ENCODE data around the gene PSMF1.

Gene PSMF1

GRCh38 chr20:1118004-1118335 is 432 bp upstream of the PSMF1 start:
- H3K36me3 Mint-ChIP-seq (ENCODE audit: low read depth), result peaks cover 8% of the 10 kb centered on the region
- no peaks in the 10 kb centered on the region for H3K9me3 Mint-ChIP-seq
- no peak overlapping the region for H3K27ac Mint-ChIP-seq
- peaks cover 52% of the 10 kb centered on the region for H3K4me1 Mint-ChIP-seq
- no peak for TF ChIP-seq CTCF (IDR thresholded peaks at IDR 0.05)
- DNase-seq, result no peak
- H3K4me3 Mint-ChIP-seq, result peak overlapping the region; percentile 96
- peaks cover 22% of the 10 kb centered on the region for H3K27me3 Mint-ChIP-seq (ENCODE audit: low read depth, poor library complexity)

- peaks cover 8% of the 10 kb centered on the region for H3K36me3 Mint-ChIP-seq (ENCODE audit: low read depth)
- DNase-seq, result no peak
- peak overlapping the region; percentile 96 for H3K4me3 Mint-ChIP-seq
- H3K27ac Mint-ChIP-seq, result peak overlapping the region; percentile 60
- no peak for TF ChIP-seq CTCF (IDR thresholded peaks at IDR 0.05)
- H3K4me1 Mint-ChIP-seq, result peaks cover 56% of the 10 kb centered on the region
- no peaks in the 10 kb centered on the region for H3K9me3 Mint-ChIP-seq
- peaks cover 16% of the 10 kb centered on the region for H3K27me3 Mint-ChIP-seq (ENCODE audit: low read depth, poor library complexity)
Measured at GRCh38 chr20:1119128-1119505, 715 bp downstream of the PSMF1 start.

- H3K36me3 Mint-ChIP-seq (ENCODE audit: low read depth), result peaks cover 8% of the 10 kb centered on the region
- H3K27ac Mint-ChIP-seq, result peak overlapping the region; percentile 60
- peaks cover 56% of the 10 kb centered on the region for H3K4me1 Mint-ChIP-seq
- H3K27me3 Mint-ChIP-seq (ENCODE audit: low read depth, poor library complexity), result peaks cover 14% of the 10 kb centered on the region
- TF ChIP-seq CTCF (IDR thresholded peaks at IDR 0.05), result no peak
- no peak for DNase-seq
- H3K4me3 Mint-ChIP-seq, result peak overlapping the region; percentile 96
- H3K9me3 Mint-ChIP-seq, result no peaks in the 10 kb centered on the region
Measured at GRCh38 chr20:1119524-1119923, 1.1 kb downstream of the PSMF1 start.

- Mint-ChIP-seq H3K4me3 (peak overlapping the region; percentile 64), H3K27me3 (ENCODE audit: low read depth, poor library complexity) (peaks cover 8% of the 10 kb centered on the region), H3K9me3 (no peaks in the 10 kb centered on the region), H3K4me1 (peaks cover 56% of the 10 kb centered on the region), H3K36me3 (ENCODE audit: low read depth) (peaks cover 20% of the 10 kb centered on the region), H3K27ac (peak overlapping the region; percentile 73)
- TF ChIP-seq CTCF (IDR thresholded peaks at IDR 0.05), result no peak
- no peak for DNase-seq
Measured at GRCh38 chr20:1121429-1121828, 3.0 kb downstream of the PSMF1 start.

GRCh38 chr20:1122388-1123315 is 4.2 kb downstream of the PSMF1 start:
- H3K36me3 Mint-ChIP-seq (ENCODE audit: low read depth), result peaks cover 29% of the 10 kb centered on the region
- no peak for DNase-seq
- peaks cover 46% of the 10 kb centered on the region for H3K4me1 Mint-ChIP-seq
- no peak overlapping the region for H3K4me3 Mint-ChIP-seq
- no peak for TF ChIP-seq CTCF (IDR thresholded peaks at IDR 0.05)
- H3K9me3 Mint-ChIP-seq, result no peaks in the 10 kb centered on the region
- peaks cover 3% of the 10 kb centered on the region for H3K27me3 Mint-ChIP-seq (ENCODE audit: low read depth, poor library complexity)
- H3K27ac Mint-ChIP-seq, result peak overlapping the region; percentile 50

GRCh38 chr20:1123666-1124065 is 5.3 kb downstream of the PSMF1 start:
- no peak overlapping the region for H3K27ac Mint-ChIP-seq
- peaks cover 3% of the 10 kb centered on the region for H3K27me3 Mint-ChIP-seq (ENCODE audit: low read depth, poor library complexity)
- TF ChIP-seq CTCF (IDR thresholded peaks at IDR 0.05), result no peak
- H3K9me3 Mint-ChIP-seq, result no peaks in the 10 kb centered on the region
- no peak overlapping the region for H3K4me3 Mint-ChIP-seq
- H3K36me3 Mint-ChIP-seq (ENCODE audit: low read depth), result peaks cover 37% of the 10 kb centered on the region
- no peak for DNase-seq
- peaks cover 41% of the 10 kb centered on the region for H3K4me1 Mint-ChIP-seq

All from nephron progenitor cell (in vitro differentiated cells).